ENCODE data around the gene PRICKLE3.
A peak's percentile ranks its signal among the peaks of the same experiment; 100 is the strongest.

Gene PRICKLE3

DNA sequence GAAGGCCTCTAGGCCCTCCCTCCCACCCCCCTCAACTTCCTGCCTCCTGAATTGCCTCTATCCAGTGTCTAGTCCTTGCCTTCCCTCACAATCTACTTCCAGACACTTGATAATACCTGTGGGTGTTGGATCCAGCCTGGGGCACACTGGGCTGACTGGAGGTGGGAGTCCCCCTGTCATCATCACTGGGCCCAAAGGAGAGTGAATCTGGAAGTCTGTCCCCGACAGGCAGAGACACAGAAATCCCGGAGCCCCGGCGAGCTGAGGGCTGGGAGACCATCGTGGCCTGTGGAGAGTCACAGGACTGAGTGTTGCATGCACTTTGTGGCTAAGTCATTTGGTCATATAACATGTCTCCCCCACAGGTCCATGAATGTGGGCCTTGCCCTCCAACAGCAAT is 22.2 kb upstream of the PRICKLE3 start:
- no peak for DNase-seq (ENCODE audit: low read depth in 3 of 3, low spot score in 1 of 3)

DNA sequence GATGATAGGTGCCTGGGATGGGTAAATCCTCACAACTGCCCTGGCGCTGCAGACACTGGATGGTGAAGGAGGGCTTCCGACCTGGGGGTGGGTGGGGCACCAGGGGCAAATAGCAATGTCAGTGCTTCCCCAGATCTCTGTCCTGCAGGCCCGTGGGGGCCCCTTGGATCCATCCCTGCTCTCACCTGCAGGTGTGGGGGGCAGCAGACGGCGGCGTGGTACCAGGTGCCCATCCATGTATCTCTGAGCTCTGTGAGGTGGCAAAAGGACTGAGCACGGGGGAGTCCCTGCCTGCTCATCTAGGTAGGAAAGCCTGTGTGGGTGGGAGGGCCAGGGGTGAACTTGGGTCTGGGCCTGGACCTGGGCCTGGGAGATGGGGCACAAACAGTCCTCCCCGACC is 20.4 kb upstream of the PRICKLE3 start:
- DNase-seq (ENCODE audit: low read depth in 3 of 3, low spot score in 1 of 3): no peak

DNA sequence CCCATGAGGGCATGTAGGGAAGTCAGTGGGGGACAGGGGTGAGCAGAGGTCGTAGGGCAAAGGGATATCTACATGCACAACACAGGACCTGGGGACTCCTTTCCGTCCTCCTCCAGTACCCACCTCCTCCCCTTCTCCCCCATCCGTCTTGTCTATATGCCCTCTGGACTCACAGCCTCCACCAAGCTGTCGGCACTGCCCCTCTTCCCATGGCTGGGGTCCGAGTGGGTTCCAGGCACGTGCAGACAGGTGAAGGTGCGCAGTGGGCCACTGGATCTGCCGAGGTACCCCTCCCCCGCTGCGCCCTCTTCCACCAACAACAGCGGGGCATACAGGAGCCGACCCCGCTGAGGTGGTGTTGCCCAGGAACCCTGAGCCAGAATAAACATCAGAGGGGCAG is 19.3 kb upstream of the PRICKLE3 start:
- no peak for DNase-seq (ENCODE audit: low read depth in 3 of 3, low spot score in 1 of 3)

DNA sequence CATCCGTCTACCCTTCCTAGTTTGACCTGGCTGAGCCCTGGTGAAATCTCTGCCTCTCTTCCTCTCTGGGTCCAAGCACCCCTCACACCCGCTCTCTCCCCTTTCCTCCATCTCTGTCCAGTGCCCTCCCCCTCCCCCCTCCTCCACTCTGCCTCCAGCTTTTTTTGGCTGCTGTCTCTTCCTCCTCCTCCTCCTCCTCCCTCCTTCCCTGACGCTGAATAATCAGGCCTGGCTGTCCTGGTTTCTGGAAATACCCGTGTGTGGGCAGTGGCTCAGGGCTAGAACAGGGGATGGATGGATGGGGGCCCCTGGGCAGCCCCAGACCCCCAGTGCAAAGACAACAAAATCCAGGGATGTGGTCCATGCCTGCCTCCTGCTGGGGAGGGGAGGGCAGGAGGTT is 18.5 kb upstream of the PRICKLE3 start:
- no peak for DNase-seq (ENCODE audit: low read depth in 3 of 3, low spot score in 1 of 3)

DNA sequence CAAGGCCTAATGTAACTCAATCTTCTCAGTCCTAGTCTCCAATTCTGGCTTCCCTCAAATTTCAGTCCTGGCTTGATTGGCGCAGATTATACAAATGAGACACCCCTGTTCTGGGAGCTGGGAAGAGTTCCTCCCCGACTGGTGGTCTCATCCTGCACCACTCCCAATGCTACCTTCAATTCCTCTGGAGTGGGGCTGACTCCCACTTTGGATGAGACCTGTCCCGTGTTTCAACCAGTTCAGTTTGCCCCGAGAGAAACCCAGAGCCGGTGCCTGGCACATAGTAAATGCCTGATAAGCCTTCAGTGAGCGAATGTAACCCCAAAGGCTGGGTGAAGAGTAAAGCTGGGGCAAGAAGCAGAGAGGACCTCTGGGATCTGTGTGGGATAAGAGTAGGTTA is 17.8 kb upstream of the PRICKLE3 start:
- no peak for DNase-seq (ENCODE audit: low read depth in 3 of 3, low spot score in 1 of 3)

DNA sequence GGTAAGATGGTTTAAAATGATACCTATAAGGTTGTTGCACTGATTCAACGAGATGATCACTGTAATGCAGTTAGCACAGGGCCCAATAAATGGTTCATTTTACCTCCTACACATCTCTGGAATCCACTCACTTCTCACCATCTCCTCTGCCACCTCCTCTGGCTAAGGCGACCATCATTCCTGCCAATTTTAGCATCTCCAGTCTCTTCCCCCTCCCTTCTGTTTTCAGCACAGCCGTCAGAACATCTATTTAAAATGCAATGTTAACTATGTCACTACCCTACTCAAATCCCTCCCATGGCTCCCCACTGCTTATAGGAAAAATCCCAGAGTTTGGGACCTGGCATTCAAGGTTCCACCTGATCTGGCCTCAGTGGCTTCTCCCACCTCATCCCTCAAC is 17.4 kb upstream of the PRICKLE3 start:
- DNase-seq (ENCODE audit: low read depth in 3 of 3, low spot score in 1 of 3): no peak

DNA sequence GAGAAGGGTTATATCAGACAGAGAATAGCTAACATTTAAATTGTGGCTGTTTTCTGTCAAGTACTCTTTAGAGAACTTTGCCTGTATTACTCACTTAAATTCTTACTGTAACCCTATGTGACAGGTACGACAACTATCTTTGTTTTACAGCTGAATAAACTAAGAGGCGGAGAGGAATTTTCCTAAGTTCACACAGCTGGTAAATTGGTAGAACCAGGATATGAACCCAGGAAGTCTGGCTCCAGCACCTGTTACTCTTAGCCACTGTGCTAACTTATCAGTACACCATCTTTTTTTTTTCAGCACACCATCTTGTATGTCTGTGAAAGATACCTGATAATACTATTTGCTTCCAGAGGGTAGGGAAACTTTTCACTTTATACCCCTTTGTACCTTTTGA is 15.8 kb upstream of the PRICKLE3 start:
- no peak for DNase-seq (ENCODE audit: low read depth in 3 of 3, low spot score in 1 of 3)

DNA sequence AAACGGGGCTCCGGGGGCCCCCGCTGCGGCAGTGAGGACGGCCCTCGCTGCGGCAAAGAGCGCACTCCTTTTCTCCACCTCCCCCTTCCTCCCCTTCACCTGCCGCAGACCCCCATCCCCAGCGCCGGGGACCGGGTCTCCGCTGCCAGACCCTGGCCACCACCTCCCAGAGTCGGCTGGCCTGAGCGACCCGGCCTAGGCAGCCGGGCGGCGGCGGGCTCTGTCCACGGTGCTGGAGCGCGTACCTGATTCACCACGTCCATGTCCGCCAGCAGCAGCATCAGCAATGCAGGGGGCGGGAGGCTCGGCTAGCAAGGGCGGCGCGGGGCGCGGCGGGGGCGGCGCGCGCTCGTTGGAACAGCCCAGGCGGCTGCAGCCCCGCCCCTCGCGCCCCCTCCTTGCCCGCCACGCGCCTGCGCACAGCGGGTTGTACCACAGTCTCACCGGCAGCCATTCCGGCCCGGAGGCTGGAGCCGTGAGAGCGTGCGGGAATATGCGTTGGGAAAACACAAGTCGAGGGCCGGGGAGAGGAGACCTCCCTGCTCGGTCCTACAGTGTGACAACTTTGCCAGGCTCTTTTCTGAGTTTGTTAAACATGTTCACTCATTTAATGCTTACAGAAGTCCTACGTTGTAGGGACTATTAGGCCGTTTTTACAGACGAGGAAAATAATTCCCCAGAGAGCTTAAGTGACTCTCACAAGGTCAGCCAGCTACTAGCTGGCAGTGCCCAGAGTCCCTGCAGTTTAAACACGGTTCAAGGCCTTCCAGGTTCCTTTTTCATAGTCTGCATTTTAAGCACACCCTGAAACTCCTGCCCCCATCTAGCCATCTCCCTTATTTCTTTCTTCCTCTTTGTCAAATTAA is 14.0 kb upstream of the PRICKLE3 start, which contains the start of gene SYP:
SYP (minus strand) TSS at position 288 of the 866 bp plus-strand sequence; CDS start at position 281, 7 bp downstream.
- peak; percentile 75 to 78 (median 77) for DNase-seq (ENCODE audit: low read depth in 3 of 3, low spot score in 1 of 3)

DNA sequence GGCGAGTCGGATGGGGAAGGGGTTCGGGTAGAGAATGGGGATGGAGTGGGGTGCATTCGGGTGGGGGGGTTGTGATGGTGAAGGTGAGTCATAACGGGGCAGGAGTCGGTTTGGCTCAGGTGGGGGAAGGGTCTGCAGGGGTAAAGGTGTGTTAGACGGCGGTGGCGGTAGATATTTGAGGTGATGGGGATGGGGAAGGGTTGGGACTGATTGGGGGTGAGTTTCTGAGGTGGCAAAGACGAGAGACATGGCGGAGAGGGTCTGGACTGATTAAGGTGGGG is 13.1 kb upstream of the PRICKLE3 start:
- DNase-seq (ENCODE audit: low read depth in 3 of 3, low spot score in 1 of 3): no peak

DNA sequence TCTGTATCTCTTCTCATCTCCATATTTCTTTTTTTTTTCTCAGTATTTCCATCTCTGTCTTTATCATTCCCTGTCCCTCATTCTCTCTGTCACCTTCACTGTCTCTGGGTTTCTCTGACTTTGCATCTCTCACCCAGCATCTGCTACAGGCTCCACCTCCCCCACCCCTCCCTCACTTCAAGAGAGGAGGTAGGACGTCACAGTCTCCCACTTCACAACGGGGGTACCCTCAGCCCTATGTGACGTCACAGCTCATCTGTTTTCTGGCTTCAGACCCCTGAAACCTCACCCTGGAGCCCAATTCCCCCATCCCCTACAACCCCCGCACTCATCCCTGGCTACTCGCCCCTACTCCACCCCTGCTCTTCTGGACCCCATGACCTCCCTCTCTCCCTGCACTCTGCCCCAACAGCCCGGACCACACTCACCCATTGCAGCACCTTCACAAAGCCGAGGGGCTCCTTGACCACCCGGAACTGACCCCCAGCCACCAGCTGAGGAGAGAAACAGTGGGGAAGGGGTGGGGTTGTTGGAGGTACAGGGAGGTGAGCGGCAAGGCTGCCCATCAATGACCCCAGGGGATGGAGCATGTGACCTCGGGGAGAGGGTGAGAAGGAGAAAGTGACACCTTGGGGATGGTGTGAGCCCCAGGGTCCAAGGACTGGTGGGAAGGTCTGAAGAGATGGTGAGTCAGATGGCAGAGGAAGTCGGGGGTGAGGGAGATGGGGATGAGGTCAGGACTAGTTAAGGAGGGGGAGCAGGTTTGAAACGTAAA is 12.6 kb upstream of the PRICKLE3 start:
- no peak for DNase-seq (ENCODE audit: low read depth in 3 of 3, low spot score in 1 of 3)

DNA sequence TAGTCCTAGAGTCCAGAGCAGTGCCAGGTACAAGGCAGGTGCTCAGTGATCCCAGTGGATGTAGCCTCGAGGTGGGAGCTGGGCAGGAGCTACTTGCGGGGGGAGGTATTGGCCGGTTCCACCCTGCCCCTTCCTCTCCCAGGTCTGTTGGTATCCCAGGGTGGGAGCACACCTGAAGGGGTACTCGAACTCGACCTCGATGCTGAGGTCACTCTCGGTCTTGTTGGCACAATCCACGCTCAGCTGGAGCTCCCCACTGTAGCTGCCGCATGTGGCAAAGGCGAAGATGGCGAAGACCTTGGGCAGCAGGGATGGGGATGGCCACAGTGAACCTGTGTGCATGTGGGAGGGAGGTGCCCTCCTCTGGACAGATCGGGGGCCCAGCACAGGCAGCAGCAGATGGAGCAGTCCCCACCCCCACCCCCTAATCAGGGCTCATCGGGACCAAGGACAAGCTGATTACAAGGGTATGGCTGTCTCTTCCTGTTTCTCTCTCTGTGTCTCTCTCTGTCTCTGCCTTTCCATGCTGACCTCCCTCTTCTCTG is 11.4 kb upstream of the PRICKLE3 start:
- no peak for DNase-seq (ENCODE audit: low read depth in 3 of 3, low spot score in 1 of 3)

DNA sequence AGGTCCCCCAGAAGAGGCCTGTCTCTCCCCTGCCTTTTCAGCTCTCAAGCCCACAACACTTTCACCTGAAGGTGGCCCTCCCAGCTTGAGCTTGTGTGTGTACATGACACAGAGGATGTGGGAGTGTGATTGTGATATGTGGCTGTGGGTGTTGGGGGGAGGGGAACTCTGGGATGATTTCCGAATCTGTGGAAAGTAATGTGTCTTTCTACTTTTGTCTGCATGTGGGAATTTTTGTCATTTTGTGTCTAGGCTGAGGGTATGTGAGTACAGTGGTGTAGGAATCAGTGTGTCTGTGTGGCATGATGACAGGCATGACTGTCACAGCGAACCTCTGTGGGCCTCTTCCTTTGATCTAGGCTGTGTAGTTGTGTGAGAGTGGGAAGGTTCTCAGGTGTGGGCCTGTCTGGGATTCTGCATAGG is 7.4 kb upstream of the PRICKLE3 start:
- DNase-seq (ENCODE audit: low read depth in 3 of 3, low spot score in 1 of 3): no peak

DNA sequence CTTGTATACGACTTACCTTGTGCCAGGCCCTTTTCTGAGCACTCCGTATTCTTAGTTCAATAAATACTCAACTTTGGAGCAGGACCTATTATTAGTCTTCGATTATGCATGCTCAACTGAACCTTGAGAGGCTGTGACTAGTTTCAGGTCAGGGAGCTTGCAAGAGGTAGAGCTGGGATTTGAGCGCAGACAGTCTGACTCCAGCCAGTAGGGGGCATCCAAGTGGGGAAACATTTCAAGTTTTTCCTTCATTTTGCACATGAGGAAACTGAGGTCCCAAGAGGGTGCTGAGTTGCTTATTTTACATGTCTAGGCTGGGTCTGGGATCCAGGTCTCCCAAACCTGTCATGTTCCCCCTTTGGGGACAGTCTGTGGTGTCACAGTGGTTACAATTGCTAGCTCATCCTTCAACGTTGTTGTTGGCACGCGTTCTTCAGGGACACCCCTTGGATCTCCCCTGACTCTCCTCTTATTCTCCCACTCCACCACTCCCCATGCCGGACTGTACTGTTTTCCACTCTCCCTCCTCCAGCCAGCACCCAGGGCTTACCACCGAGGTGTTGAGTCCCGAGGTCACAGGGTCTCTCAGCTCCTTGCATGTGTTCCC is 6.7 kb upstream of the PRICKLE3 start:
- DNase-seq (ENCODE audit: low read depth in 3 of 3, low spot score in 1 of 3): no peak

DNA sequence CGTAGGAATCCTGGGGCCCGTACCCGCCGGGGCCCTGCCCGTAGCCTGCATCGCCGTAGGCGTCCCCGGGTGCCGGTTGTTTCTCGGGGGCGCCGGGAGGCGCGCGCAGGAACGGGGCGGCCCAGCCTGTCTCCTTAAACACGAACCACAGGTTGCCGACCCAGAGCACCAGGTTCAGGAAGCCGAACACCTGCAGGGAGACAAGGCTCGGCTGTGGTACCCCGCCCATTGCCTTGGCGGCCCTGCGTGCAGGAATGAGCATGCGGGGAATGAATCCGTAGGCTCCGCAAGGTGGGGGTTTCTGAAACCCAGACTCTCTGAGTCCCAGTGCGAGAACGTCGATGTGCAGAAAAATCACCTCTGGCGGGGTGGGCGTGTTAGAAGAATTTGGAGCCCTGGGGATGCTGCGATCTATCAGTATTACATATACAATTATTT is 5.4 kb upstream of the PRICKLE3 start:
- no peak for DNase-seq (ENCODE audit: low read depth in 3 of 3, low spot score in 1 of 3)

DNA sequence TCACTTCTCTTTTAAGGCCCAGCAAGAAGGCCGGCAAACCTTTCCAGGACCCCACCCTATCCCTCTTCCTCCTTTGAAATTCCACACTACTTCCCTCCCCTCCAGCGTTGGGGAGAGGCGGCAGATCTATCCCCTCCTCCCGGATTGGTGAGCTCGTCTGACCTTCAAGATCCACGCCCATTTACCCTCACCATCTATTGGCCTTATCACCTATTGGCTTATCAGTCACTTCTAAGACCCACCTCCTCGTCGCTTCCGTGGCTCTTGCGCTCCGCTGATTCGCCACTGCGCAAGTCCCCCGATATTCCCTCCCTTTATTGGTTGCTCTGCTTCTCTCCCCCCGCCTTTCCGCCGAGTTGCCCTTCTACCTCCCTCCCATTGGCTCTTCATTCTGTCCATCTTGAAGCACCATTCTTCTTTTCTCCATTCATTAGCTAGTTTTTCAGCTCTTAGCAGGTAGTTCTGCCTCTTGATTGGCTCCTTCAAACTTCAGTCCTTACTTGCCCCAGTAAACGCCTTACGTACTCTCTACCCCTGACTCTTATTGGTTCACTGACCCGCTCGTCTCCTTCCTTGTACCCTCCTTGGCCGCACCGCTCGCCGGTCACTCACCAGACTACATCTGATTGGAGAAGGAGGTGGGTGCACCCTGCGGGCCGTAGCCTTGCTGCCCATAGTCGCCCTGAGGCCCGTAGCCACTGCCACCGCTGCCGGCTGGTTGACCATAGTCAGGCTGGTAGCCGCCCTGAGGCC is 4.8 kb upstream of the PRICKLE3 start:
- peak; percentile 41 to 70 (median 70) for DNase-seq (ENCODE audit: low read depth in 3 of 3, low spot score in 1 of 3)

DNA sequence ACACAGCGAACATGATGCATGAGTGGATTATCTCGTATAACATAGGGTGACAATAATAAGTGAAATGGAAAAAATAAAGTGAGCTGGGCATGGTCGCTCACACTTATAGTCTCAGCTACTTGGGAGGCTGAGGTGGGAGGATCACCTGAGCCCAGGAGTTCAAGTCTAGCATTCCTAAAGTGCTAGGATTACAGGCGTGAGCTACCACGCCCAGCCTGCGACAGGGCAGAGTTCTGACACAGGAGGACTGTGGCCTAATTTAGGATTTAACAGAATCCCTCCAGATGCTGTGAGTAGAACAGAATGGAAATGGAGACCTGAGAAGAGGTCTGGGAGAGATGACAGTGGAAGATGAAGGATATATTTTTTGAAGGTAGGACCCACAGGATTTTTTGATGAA is 3.4 kb upstream of the PRICKLE3 start:
- DNase-seq (ENCODE audit: low read depth in 3 of 3, low spot score in 1 of 3): no peak

DNA sequence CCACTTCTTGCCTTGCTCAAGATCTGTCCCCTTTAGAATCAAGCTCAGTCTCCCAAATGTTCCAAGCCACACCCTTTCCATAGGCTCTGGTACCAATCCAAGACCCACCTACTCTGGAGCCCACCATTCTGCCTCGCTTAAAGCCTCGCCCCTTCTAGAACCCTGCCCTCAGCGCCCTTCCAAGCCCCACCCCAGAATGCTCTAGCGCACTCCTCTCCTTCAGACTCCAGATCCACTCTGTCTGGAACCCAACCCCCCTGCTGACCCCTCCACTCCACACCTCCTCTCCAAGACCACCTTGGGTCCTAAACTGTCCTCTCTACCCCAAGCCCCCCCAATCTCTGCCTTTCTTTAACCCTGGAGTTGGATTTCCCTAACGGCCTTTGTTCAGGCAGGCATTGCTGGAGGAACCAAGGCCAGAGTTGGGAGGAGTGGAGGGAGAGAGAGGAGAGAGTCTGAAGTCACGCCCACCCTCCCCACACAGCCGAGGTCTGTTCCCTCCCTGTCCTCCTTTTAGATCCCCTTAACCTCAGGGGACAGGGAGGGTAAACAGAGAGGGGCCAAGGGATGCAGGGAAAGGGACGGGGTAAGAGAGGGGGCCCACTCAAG is 2.4 kb upstream of the PRICKLE3 start:
- no peak for DNase-seq (ENCODE audit: low read depth in 3 of 3, low spot score in 1 of 3)

DNA sequence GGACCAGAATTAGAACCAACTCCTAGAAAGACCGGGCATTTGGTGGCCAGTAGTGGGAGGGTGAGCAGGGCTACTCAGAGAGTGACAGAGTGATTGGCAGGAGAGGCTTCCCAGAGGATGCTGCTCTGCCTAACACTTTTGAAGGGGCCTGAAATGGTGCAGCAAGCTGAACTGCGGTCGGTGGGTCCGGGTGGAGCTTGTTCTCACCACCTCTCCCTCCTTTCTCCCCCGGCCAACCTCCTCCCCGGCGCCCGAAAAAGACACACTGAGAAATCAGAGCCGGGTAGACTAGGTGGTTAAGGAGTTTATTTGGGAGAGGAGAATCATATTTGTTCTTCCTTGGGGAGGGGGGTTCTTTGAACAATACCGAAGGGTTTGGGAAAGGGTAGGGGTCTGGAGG is 1.4 kb upstream of the PRICKLE3 start:
- DNase-seq (ENCODE audit: low read depth in 3 of 3, low spot score in 1 of 3): no peak

DNA sequence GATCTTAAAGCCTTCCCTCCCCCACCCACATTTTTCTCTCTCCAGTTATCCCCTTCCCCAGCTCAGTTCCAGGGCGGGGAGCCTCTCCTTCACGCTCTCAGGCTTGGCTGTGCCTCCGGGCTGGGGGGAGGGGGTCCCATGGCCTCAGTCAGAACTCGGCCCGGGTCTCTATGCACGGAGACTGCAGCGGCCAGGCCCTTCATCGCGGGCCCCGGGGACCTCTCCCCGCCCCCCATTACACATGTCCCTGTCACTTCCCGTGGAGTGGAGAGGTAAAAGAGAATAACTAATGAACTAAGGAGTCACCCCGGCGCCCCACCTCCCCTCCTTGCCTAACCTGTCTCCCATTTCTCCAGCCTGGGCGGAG is 838 bp upstream of the PRICKLE3 start:
- DNase-seq (ENCODE audit: low read depth in 3 of 3, low spot score in 1 of 3): no peak

Measured in stimulated activated CD4-positive, alpha-beta T cell treated with anti-CD3 and anti-CD28 coated beads, TNF-alpha, amount 100 ng/mL, for 1 hour (primary cell).